Measurements from ENCODE around the gene GIPR. TPM values are rescaled to one million over a fixed set of nuclear protein-coding genes. Genes with fewer than 3 reads are reported as not detected.
A peak's percentile ranks its signal among the peaks of the same experiment; 100 is the strongest.
"Not testable (repeated sequence)": the region's sequence is repeated elsewhere in the genome, so short reads cannot be mapped to it uniquely, and the experiment has no call there.

The GIPR gene
- total and polyA plus RNA-seq, 2 experiments from 2014 or later, result 12.8 to 23.6 TPM

DNA sequence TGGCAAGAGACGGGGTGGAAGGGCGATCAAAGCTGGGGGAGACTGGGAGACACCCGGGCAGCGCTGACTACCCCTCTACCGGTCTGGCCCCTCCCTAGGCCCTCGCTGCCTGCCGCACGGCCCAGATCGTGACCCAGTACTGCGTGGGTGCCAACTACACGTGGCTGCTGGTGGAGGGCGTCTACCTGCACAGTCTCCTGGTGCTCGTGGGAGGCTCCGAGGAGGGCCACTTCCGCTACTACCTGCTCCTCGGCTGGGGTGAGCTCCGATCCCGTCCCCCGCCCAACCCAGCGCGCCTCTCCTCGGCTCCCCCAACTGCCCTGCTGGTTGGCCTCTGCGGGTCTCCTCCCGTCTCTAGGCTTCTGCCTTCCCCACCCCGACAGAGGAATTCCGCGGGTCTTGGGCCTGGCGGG lies 8.8 kb downstream of the GIPR start:
- Histone ChIP-seq H3K4me3 (peak overlapping the region; percentile 25), H3K9me3 (ENCODE audit: low read depth) (no peaks in the 10 kb centered on the region), H3K27me3 (no peaks in the 10 kb centered on the region), H3K27ac (no peak overlapping the region), H3K4me1 (ENCODE audit: low read depth) (no peaks in the 10 kb centered on the region), H3K36me3 (no peaks in the 10 kb centered on the region)
- no peak for DNase-seq (ENCODE audit: low read depth in 1 of 2, low spot score in 1 of 2)
- TF ChIP-seq, protein P1, sequence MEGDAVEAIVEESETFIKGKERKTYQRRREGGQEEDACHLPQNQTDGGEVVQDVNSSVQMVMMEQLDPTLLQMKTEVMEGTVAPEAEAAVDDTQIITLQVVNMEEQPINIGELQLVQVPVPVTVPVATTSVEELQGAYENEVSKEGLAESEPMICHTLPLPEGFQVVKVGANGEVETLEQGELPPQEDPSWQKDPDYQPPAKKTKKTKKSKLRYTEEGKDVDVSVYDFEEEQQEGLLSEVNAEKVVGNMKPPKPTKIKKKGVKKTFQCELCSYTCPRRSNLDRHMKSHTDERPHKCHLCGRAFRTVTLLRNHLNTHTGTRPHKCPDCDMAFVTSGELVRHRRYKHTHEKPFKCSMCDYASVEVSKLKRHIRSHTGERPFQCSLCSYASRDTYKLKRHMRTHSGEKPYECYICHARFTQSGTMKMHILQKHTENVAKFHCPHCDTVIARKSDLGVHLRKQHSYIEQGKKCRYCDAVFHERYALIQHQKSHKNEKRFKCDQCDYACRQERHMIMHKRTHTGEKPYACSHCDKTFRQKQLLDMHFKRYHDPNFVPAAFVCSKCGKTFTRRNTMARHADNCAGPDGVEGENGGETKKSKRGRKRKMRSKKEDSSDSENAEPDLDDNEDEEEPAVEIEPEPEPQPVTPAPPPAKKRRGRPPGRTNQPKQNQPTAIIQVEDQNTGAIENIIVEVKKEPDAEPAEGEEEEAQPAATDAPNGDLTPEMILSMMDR (IDR thresholded peaks at IDR 0.05; ENCODE audit: low read depth, low read length), result no peak

- no peak overlapping the region for H3K27ac ChIP-seq
- peak overlapping the region; percentile 25 for H3K4me3 ChIP-seq
- H3K9me3 ChIP-seq (ENCODE audit: low read depth), result no peaks in the 10 kb centered on the region
- H3K36me3 ChIP-seq, result no peaks in the 10 kb centered on the region
- peak; percentile 92 to 93 for DNase-seq (ENCODE audit: low read depth in 1 of 2, low spot score in 1 of 2)
- H3K27me3 ChIP-seq, result no peaks in the 10 kb centered on the region
- TF ChIP-seq, protein P1 (IDR thresholded peaks at IDR 0.05; ENCODE audit: low read depth, low read length), result peak; percentile 41
- no peaks in the 10 kb centered on the region for H3K4me1 ChIP-seq (ENCODE audit: low read depth)
Measured at GRCh38 chr19:45677351-45678230, 9.6 kb downstream of the GIPR start.

- H3K9me3 ChIP-seq (ENCODE audit: low read depth), result no peaks in the 10 kb centered on the region
- no peak overlapping the region for H3K4me3 ChIP-seq
- DNase-seq (ENCODE audit: low read depth in 1 of 2, low spot score in 1 of 2), result peak; percentile 77 to 82
- no peaks in the 10 kb centered on the region for H3K27me3 ChIP-seq
- H3K36me3 ChIP-seq, result peaks cover 12% of the 10 kb centered on the region
- H3K27ac ChIP-seq, result no peak overlapping the region
- TF ChIP-seq, protein P1 (IDR thresholded peaks at IDR 0.05; ENCODE audit: low read depth, low read length), result peak; percentile 94
- H3K4me1 ChIP-seq (ENCODE audit: low read depth), result no peaks in the 10 kb centered on the region
Measured at GRCh38 chr19:45681391-45682015, 13.5 kb downstream of the GIPR start.

DNA sequence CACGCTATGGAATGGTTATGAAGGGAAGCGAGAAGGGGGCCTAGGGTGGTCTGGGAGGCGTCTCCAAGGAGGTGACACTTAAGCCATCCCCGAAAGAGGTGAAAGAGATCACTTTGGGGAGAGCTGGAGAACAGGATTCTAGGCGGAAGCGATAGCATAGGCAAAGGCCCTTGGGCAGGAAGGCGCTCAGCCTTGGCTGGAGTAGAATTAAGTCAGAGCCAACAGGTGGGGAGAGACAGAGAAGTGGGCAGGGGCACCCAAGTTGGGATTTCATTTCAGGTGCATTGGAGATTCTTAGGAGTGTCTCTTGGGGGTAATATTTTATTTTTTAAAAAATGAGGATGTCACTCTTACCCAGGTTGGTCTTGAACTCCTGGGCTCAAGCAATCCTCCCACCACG lies 14.1 kb downstream of the GIPR start:
- Histone ChIP-seq H3K36me3 (peaks cover 17% of the 10 kb centered on the region), H3K27me3 (no peaks in the 10 kb centered on the region), H3K4me1 (ENCODE audit: low read depth) (no peaks in the 10 kb centered on the region), H3K4me3 (no peak overlapping the region), H3K9me3 (ENCODE audit: low read depth) (no peaks in the 10 kb centered on the region), H3K27ac (no peak overlapping the region)
- no peak for DNase-seq (ENCODE audit: low read depth in 1 of 2, low spot score in 1 of 2)
- TF ChIP-seq, protein P1 (IDR thresholded peaks at IDR 0.05; ENCODE audit: low read depth, low read length), result no peak

GRCh38 chr19:45682908-45683307 lies 14.9 kb downstream of the GIPR start:
- Histone ChIP-seq H3K27ac (no peak overlapping the region), H3K4me3 (no peak overlapping the region), H3K36me3 (peaks cover 25% of the 10 kb centered on the region), H3K27me3 (no peaks in the 10 kb centered on the region), H3K4me1 (ENCODE audit: low read depth) (no peaks in the 10 kb centered on the region), H3K9me3 (ENCODE audit: low read depth) (no peaks in the 10 kb centered on the region)
- no peak for DNase-seq (ENCODE audit: low read depth in 1 of 2, low spot score in 1 of 2)
- TF ChIP-seq, protein P1 (IDR thresholded peaks at IDR 0.05; ENCODE audit: low read depth, low read length), result no peak

- H3K27me3 ChIP-seq; DNase-seq (ENCODE audit: low read depth in 1 of 2, low spot score in 1 of 2); H3K27ac ChIP-seq; H3K4me3 ChIP-seq; H3K9me3 ChIP-seq (ENCODE audit: low read depth); H3K4me1 ChIP-seq (ENCODE audit: low read depth): not testable (repeated sequence)
- peaks cover 30% of the 10 kb centered on the region for H3K36me3 ChIP-seq
Measured at GRCh38 chr19:45685045-45685444, 17.0 kb downstream of the GIPR start.
